Mucosa of descending colon (tissue), 3 donors: ENCODE results near the gene GMDS. TPM values are rescaled to one million over a fixed set of nuclear protein-coding genes. Genes with fewer than 3 reads are reported as not detected.

Source experiments
- ATAC-seq: fragments of 200-7000 bp; cut with Tn5 transposase; one replicate; pipeline ENCODE4 v1.9.1; 2020; ENCODE audit warnings: mild to moderate bottlenecking, moderate library complexity
- DNase-seq, 3 donors: peaks; one replicate each; pipeline ENCODE4 v3.0.0-alpha.2; 2020
- H3K36me3 ChIP-seq: fragments of 200-600 bp; one replicate; pipeline ENCODE4 v1.8.0; 2021; ENCODE audit warnings: low read depth, mild to moderate bottlenecking
- H3K4me1 ChIP-seq: fragments of 200-600 bp; one replicate; pipeline ENCODE4 v1.8.0; 2021; ENCODE audit warnings: low read depth, mild to moderate bottlenecking
- H3K4me3 ChIP-seq: fragments of 200-600 bp; one replicate; pipeline ENCODE4 v1.8.0; 2021; ENCODE audit warnings: mild to moderate bottlenecking
- H3K9me3 ChIP-seq: fragments of 200-600 bp; one replicate; pipeline ENCODE4 v1.8.0; 2021; ENCODE audit warnings: mild to moderate bottlenecking
- intact Hi-C, 2 donors: fragments of 100-400 bp; cut with DNase I in 1 of 2; cut with micrococcal nuclease in 1 of 2; formaldehyde crosslinking; loops; one replicate each; pipeline versions ENCODE4 v1.11.0 to v1.11.1; 2022; cut with DNase I, micrococcal nuclease
- total RNA-seq, 3 donors: library from RNA; stranded (reverse); fragmentation: NEBNext Ultra II Directional in 2 of 3; extraction: Animal tissue kit (Norgen Biotek cat#: 25700) in 2 of 3; gene quantifications; one replicate each; pipeline versions ENCODE4 v1.2.1 to v1.2.4, GENCODE V29; 2021 to 2023
- TF ChIP-seq, protein P1 (sequence below): fragments of 200-600 bp; IDR thresholded peaks from one replicate; pipeline ENCODE4 v1.8.0; 2022; ENCODE audit warnings: antibody characterized with exemption, mild to moderate bottlenecking
- donor health status: DM: no; HTN: no; CAD: no; lungs with moderate emphysema.
- donor health status: DM: no; HTN: no; CAD: no.
- donor health status: DM: no; HTN: yes; CAD: no.

Gene GMDS
- total RNA-seq, 3 donors from 2014 or later: 68.0 to 228 (median 135) TPM

DNA sequence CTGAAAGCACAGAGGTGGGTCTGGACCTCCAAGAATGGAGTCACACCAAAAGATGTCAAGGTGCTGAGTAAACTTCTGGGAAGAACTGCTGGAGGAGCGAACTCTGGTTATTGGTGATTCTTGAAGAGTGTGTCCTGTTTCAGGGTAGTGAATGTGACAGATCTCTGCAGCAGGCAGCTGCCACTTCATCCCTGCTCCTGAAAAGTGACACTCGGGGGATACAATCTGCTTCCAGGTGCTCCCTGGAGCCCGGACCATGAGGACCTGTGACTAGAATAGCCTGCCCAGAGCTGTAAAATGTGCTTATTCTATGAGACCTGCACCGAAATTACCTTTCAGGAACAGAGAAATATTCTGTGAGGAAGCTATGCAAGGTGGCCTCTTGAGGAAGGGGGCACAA lies 444.6 kb downstream of the GMDS start:
- DNase-seq: no peak
- intact Hi-C loops: no loop called here
- H3K36me3 ChIP-seq: no peaks in the 10 kb centered on the region
- no peaks in the 10 kb centered on the region for H3K4me1 ChIP-seq
- H3K9me3 ChIP-seq: no peaks in the 10 kb centered on the region
- ATAC-seq: no peak
- TF ChIP-seq, protein P1, sequence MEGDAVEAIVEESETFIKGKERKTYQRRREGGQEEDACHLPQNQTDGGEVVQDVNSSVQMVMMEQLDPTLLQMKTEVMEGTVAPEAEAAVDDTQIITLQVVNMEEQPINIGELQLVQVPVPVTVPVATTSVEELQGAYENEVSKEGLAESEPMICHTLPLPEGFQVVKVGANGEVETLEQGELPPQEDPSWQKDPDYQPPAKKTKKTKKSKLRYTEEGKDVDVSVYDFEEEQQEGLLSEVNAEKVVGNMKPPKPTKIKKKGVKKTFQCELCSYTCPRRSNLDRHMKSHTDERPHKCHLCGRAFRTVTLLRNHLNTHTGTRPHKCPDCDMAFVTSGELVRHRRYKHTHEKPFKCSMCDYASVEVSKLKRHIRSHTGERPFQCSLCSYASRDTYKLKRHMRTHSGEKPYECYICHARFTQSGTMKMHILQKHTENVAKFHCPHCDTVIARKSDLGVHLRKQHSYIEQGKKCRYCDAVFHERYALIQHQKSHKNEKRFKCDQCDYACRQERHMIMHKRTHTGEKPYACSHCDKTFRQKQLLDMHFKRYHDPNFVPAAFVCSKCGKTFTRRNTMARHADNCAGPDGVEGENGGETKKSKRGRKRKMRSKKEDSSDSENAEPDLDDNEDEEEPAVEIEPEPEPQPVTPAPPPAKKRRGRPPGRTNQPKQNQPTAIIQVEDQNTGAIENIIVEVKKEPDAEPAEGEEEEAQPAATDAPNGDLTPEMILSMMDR: no peak
- H3K4me3 ChIP-seq: no peak overlapping the region

DNA sequence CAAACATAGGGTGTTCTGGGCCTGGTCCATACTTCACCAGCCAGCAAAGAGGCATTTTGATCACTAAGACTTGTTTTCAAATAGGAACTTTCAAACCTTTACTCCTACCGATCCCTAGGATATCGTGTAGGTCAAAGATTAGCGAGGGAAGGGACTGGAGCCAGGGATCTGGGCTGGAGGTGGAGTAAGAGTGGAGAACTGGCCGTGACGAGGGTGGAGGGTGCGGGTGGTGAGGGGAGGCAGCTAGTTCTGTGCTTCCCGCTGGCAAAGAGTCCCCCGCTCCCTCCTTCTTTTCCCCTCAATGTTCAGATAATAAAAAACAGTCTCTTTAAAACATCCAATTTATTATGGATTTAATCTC lies 446.5 kb downstream of the GMDS start:
- Histone ChIP-seq H3K9me3 (no peaks in the 10 kb centered on the region), H3K4me1 (no peaks in the 10 kb centered on the region), H3K4me3 (no peak overlapping the region), H3K36me3 (no peaks in the 10 kb centered on the region)
- DNase-seq (no peak), ATAC-seq (no peak)
- TF ChIP-seq, protein P1: no peak
- intact Hi-C loops: no loop called here

DNA sequence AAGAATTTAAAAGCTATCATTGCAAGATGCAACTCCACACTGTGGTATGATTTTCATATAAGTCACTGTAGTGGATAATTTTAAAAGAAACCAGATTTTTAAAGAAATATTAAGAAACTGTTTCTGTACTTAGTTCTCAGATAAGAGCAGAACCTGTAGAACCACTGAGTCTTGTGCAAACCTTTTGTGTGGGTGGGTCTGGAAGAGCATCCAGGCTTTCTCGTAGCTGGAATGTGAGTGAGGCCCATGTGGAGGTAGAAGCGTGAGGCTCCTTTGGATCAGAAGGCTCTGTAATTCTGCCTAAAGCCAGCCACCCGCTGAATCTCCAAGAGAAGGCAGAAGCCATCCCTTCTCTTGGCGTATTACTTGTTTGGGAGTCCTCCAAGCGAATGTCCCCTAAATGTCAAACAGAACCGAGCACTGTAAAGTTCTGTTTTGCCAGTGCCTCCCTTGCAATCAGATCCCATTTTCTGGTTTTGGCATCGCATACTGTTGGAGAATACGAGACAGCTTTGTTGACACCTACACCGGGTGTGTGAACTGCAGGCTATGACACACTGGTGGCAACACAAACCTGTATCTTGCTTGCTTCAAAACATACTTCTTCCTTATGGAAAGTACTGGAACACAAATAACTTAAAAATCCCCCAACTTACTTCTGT lies 447.0 kb downstream of the GMDS start:
- TF ChIP-seq, protein P1: no peak
- no peaks in the 10 kb centered on the region for H3K36me3 ChIP-seq
- no peaks in the 10 kb centered on the region for H3K4me1 ChIP-seq
- H3K4me3 ChIP-seq: no peak overlapping the region
- H3K9me3 ChIP-seq: no peaks in the 10 kb centered on the region
- intact Hi-C loops: no loop called here
- DNase-seq (no peak), ATAC-seq (peak; percentile 38)

DNA sequence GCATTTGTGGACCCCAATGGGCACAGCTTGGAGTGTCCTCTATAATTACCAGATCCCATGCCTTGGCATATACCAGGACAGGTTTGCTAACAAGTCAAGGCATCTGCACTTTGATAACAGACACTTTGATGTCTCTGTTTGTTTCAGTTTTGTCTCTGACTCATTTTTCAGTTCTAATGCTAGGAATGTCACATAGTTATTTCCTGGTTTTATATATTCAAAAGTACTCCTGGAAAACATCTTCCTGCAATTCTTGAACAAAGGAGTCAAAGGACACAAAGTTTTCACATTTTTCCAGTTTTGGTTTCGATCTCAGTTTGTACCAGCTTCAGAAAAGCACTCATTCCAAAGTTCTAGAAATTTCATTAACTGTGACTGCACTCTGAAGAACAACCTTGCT lies 447.6 kb downstream of the GMDS start:
- DNase-seq (no peak), ATAC-seq (peak; percentile 71)
- Histone ChIP-seq H3K36me3 (no peaks in the 10 kb centered on the region), H3K9me3 (no peaks in the 10 kb centered on the region), H3K4me3 (no peak overlapping the region), H3K4me1 (no peaks in the 10 kb centered on the region)
- TF ChIP-seq, protein P1: no peak
- intact Hi-C loops: no loop called here

DNA sequence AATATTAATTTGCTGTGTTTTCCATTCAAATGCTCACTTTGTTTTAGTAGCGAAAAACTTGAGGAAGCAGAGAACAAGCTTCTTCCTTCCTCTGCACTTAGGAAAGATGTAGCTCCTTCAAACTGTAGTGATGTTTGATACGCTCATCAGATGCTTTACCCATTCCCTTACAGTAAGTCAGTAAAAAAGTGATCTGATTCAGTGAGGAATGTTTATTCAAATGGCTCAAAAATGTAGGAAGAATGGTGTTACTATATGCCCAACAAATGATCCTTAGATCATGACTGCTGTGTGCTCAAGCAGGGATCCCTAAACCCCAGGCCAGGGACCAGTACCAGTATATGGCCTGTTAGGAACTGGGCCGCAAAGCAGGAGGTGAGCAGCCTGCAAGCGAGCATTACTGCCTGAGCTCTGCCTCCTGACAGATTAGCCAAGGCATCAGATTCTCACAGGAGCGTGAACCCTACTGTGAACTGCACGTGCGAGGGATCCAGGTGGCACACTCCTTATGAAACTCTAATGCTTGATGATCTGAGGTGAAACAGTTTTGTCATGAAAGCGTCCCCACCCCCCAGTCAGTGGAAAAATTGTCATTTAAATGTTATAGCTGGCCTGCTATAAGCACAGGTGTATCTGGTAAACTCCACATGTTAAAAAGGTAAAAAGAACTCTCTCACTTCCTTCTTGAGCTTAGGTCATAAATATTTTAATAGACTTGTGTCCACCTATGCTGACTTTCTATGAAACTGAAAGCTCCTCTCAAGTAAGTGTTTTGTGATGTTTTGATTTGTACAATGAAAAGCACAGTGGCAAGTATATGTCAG lies 448.5 kb downstream of the GMDS start:
- peak in 1 of 3 donors; percentile 14 for DNase-seq
- H3K9me3 ChIP-seq: no peaks in the 10 kb centered on the region
- TF ChIP-seq, protein P1: no peak
- H3K36me3 ChIP-seq: no peaks in the 10 kb centered on the region
- intact Hi-C loops: no loop called here
- no peaks in the 10 kb centered on the region for H3K4me1 ChIP-seq
- H3K4me3 ChIP-seq: no peak overlapping the region
- ATAC-seq: peak; percentile 37
